PC-9 (cell line): ENCODE measurements around the gene RBFOX2. TPM values are rescaled to one million over a fixed set of nuclear protein-coding genes. Genes with fewer than 3 reads are reported as not detected.

ENCODE experiments used
- BruUV-seq: library from RNA; stranded (reverse); fragments of 400-500 nt; replicated peaks from 2 replicates; lab custom pipeline; 2021; lab: Mats Ljungman, UMichigan
- CTCF ChIA-PET: fragments of 300-600 bp; sonication (Branson Sonifier 250); formaldehyde crosslinking; loops from one replicate; lab custom pipeline; 2022; ENCODE audit warnings: antibody characterized with exemption; lab: Charles Lee
- POLR2A ChIA-PET: fragments of 300-600 bp; sonication (Branson Sonifier 250); formaldehyde crosslinking; loops from one replicate; lab custom pipeline; 2022; ENCODE audit warnings: antibody characterized with exemption; ENCODE audit not compliant: unreplicated experiment; lab: Charles Lee
- DNase-seq, 2 experiments: peaks; one replicate each; pipeline versions ENCODE4 v3.0.0 to v3.0.0-alpha.2; 2015 to 2022; ENCODE audit warnings: mixed read lengths in 1 of 2
- H2AFZ ChIP-seq: fragments of 200-600 bp; sonication (generic); 2 replicates; pipeline ENCODE4 v1.8.1; 2017; ENCODE audit warnings: antibody characterized with exemption
- H3F3A ChIP-seq: fragments of 200-600 bp; sonication (generic); 2 replicates; pipeline ENCODE4 v1.8.1; 2017; ENCODE audit warnings: antibody characterized with exemption, mild to moderate bottlenecking, low read depth; ENCODE audit not compliant: insufficient read depth
- H3K27ac ChIP-seq: fragments of 200-600 bp; sonication (generic); 2 replicates; pipeline ENCODE4 v1.6.1; 2016; ENCODE audit warnings: mixed run types
- H3K27me3 ChIP-seq: fragments of 200-600 bp; sonication (generic); 2 replicates; pipeline ENCODE4 v1.6.1; 2016; ENCODE audit warnings: low read depth, mixed run types; ENCODE audit not compliant: insufficient read depth
- H3K36me3 ChIP-seq: fragments of 200-600 bp; sonication (generic); 2 replicates; pipeline ENCODE4 v1.6.1; 2016; ENCODE audit warnings: low read depth, mixed run types
- H3K4me1 ChIP-seq: fragments of 200-600 bp; sonication (generic); replicated peaks from 2 replicates; pipeline ENCODE4 v1.6.1; 2016; ENCODE audit warnings: mixed run types; ENCODE audit not compliant: insufficient read depth
- H3K4me2 ChIP-seq: fragments of 200-600 bp; sonication (generic); 2 replicates; pipeline ENCODE4 v1.6.1; 2017; ENCODE audit warnings: mixed run types
- H3K4me3 ChIP-seq: fragments of 200-600 bp; sonication (generic); 2 replicates; pipeline ENCODE4 v1.6.1; 2016; ENCODE audit warnings: mixed run types
- H3K79me2 ChIP-seq: fragments of 200-600 bp; sonication (generic); 2 replicates; pipeline ENCODE4 v1.6.1; 2017; ENCODE audit warnings: low read depth, mixed run types
- H3K9me2 ChIP-seq: fragments of 200-600 bp; sonication (generic); 2 replicates; pipeline ENCODE4 v1.8.1; 2017; ENCODE audit warnings: mild to moderate bottlenecking; ENCODE audit not compliant: insufficient read depth
- H3K9me3 ChIP-seq: fragments of 200-600 bp; sonication (generic); 2 replicates; pipeline ENCODE4 v1.8.1; 2016; ENCODE audit warnings: low read depth; ENCODE audit not compliant: insufficient read depth
- H4K20me1 ChIP-seq: fragments of 200-600 bp; sonication (generic); 2 replicates; pipeline ENCODE4 v1.8.1; 2017; ENCODE audit not compliant: insufficient read depth
- CTCF ChIP-seq: fragments of 200-600 bp; sonication (generic); conservative IDR thresholded peaks from 2 replicates; pipeline ENCODE4 v1.6.1; 2017; ENCODE audit warnings: mixed run types, antibody characterized with exemption, mild to moderate bottlenecking, moderate library complexity
- EZH2 ChIP-seq: fragments of 200-600 bp; sonication (generic); IDR thresholded peaks from 2 replicates; pipeline ENCODE4 v1.8.0; 2017; ENCODE audit warnings: antibody characterized with exemption, low read depth
- intact Hi-C: fragments of 100-400 bp; cut with micrococcal nuclease; formaldehyde crosslinking; loops from one replicate; pipeline ENCODE4 v1.10.0; 2022; ENCODE audit not compliant: unreplicated experiment
- total RNA-seq: library from RNA; stranded (reverse); gene quantifications from 2 replicates; pipeline ENCODE4 v1.2.3, GENCODE V29; 2021

RBFOX2 gene
- total RNA-seq, 1 experiment from 2014 or later = 109 TPM

GRCh38 chr22:35919002-35919542, 109.6 kb downstream of the RBFOX2 start:
- H3K9me2 ChIP-seq = no peaks in the 10 kb centered on the region
- H3K4me1 ChIP-seq = peaks cover 57% of the 10 kb centered on the region
- no peak for TF ChIP-seq EZH2
- no peak for TF ChIP-seq CTCF
- no peaks in the 10 kb centered on the region for H3K27me3 ChIP-seq
- intact Hi-C loops = no loop called here
- no peak overlapping the region for H3K27ac ChIP-seq
- H3K9me3 ChIP-seq = no peaks in the 10 kb centered on the region
- 0 out of 2 replicates have a peak, but pooled peaks cover 5% of the 10 kb centered on the region for H4K20me1 ChIP-seq
- DNase-seq = no peak
- H3K36me3 ChIP-seq = no peaks in the 10 kb centered on the region
- ChIA-PET CTCF (interaction anchor here (0.6 kb wide), 2 partner anchors 122 to 147 kb away, joined by 5 to 6 read pairs; no protein-coding TSS in a partner anchor), POLR2A (no interaction called here)
- H3F3A ChIP-seq = peaks cover 48% of the 10 kb centered on the region
- no peak overlapping the region for H3K4me2 ChIP-seq
- H2AFZ ChIP-seq = no peak overlapping the region
- no TSS peak for BruUV-seq
- peaks cover 92% of the 10 kb centered on the region for H3K79me2 ChIP-seq
- H3K4me3 ChIP-seq = no peak overlapping the region

GRCh38 chr22:35918456-35918855, 110.2 kb downstream of the RBFOX2 start:
- Histone ChIP-seq H3K36me3 (no peaks in the 10 kb centered on the region), H3K9me3 (no peaks in the 10 kb centered on the region), H3K27ac (no peak overlapping the region), H3K27me3 (no peaks in the 10 kb centered on the region), H2AFZ (no peak overlapping the region), H3K4me3 (no peak overlapping the region), H3K9me2 (no peaks in the 10 kb centered on the region), H3K79me2 (peaks cover 94% of the 10 kb centered on the region), H3K4me2 (no peak overlapping the region), H3F3A (peaks cover 53% of the 10 kb centered on the region), H4K20me1 (0 out of 2 replicates have a peak, but pooled peaks cover 5% of the 10 kb centered on the region), H3K4me1 (peaks cover 63% of the 10 kb centered on the region)
- ChIA-PET POLR2A (no interaction called here), CTCF (interaction anchor here (1.1 kb wide), 1 partner anchor 146 kb away, joined by 3 read pairs; no protein-coding TSS in a partner anchor)
- intact Hi-C loops = no loop called here
- no peak for DNase-seq
- no peak for TF ChIP-seq EZH2
- TF ChIP-seq CTCF = no peak
- BruUV-seq = no TSS peak

- POLR2A ChIA-PET = no interaction called here
- peaks cover 93% of the 10 kb centered on the region for H3K79me2 ChIP-seq
- no peak overlapping the region for H3K27ac ChIP-seq
- no peaks in the 10 kb centered on the region for H3K27me3 ChIP-seq
- peaks cover 60% of the 10 kb centered on the region for H3K4me1 ChIP-seq
- 0 out of 2 replicates have a peak, but pooled peaks cover 5% of the 10 kb centered on the region for H4K20me1 ChIP-seq
- no peak overlapping the region for H2AFZ ChIP-seq
- DNase-seq = no peak
- H3K9me2 ChIP-seq = no peaks in the 10 kb centered on the region
- no peaks in the 10 kb centered on the region for H3K9me3 ChIP-seq
- no peaks in the 10 kb centered on the region for H3K36me3 ChIP-seq
- peaks cover 51% of the 10 kb centered on the region for H3F3A ChIP-seq
- no peak overlapping the region for H3K4me3 ChIP-seq
- H3K4me2 ChIP-seq = no peak overlapping the region
- intact Hi-C loops = no loop called here
- TF ChIP-seq CTCF (no peak), EZH2 (no peak)
- CTCF ChIA-PET = interaction anchor here (1.1 kb wide), 1 partner anchor 147 kb away, joined by 3 read pairs; no protein-coding TSS in a partner anchor
- no TSS peak for BruUV-seq
Observed at GRCh38 chr22:35917651-35918050, 111.0 kb downstream of the RBFOX2 start.
